SH-SY5Y (cell line): Measurements from ENCODE around the gene BDH1.

Source experiments
- GATA2 ChIP-seq: IDR thresholded peaks from 2 replicates; pipeline ENCODE4 v1.6.1; 2011; ENCODE audit warnings: mild to moderate bottlenecking, low read depth, low read length
- GATA3 ChIP-seq: IDR thresholded peaks from 2 replicates; pipeline ENCODE4 v1.6.1; 2011; ENCODE audit warnings: low read depth, mild to moderate bottlenecking, low read length, moderate library complexity

DNA sequence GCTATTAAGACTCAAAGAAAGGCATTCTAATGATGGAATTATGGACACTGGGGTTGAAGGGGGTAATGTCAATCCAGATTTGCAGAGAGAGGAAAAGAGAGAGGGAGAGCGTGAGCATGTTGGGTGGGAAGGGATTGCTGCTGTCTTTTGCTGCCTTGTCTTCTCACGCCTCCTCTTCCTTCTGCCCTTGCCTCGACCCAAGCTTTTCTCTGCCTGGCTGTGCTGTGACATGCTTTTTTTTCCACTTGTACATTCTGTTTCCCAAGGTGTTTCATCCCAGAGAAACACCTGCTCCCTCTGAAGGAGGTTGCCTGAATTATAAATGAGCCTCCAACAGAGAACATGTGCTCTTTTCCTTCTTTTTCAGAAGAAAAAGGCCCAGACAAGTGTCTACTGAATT, 80.3 kb downstream of the BDH1 start:
- TF ChIP-seq GATA3, result no peak
- TF ChIP-seq GATA2, result no peak
